HepG2 (cell line): ENCODE results near the gene COQ9. TPM values are rescaled to one million over a fixed set of nuclear protein-coding genes. Genes with fewer than 3 reads are reported as not detected.

Experiments used
- ADNP ChIP-seq: sonication (generic); formaldehyde crosslinking; IDR thresholded peaks from 2 replicates; pipeline ENCODE4 v1.4.0; 2020; ENCODE audit warnings: missing genetic modification reagents
- CEBPG ChIP-seq: IDR thresholded peaks from 2 replicates; pipeline ENCODE4 v1.6.1; 2016
- ELF3 ChIP-seq: IDR thresholded peaks from 2 replicates; pipeline ENCODE4 v1.6.1; 2016; ENCODE audit warnings: missing genetic modification reagents, missing compliant biosample characterization
- GZF1 ChIP-seq: sonication (generic); formaldehyde crosslinking; IDR thresholded peaks from 2 replicates; pipeline ENCODE4 v1.5.1; 2020; ENCODE audit warnings: mild to moderate bottlenecking, missing genetic modification reagents
- HNF4A ChIP-seq: sonication (generic); formaldehyde crosslinking; IDR thresholded peaks from 2 replicates; pipeline ENCODE4 v1.4.0; 2020; ENCODE audit warnings: missing genetic modification reagents
- HNRNPH1 ChIP-seq: fragments of 200-400 bp; formaldehyde crosslinking; optimal IDR thresholded peaks from 2 replicates; pipeline ENCODE3; 2017; ENCODE audit warnings: mild to moderate bottlenecking, low read depth, low read length
- HNRNPLL ChIP-seq: fragments of 200-400 bp; formaldehyde crosslinking; IDR thresholded peaks from 2 replicates; pipeline ENCODE4 v1.6.1; 2017; ENCODE audit warnings: mild to moderate bottlenecking, low read depth, low read length; ENCODE audit not compliant: poor library complexity, severe bottlenecking
- MAZ ChIP-seq, 2 experiments: sonication (generic) in 1 of 2; formaldehyde crosslinking in 1 of 2; IDR thresholded peaks; 2 replicates each; pipeline versions ENCODE4 v1.5.0 to v1.6.1; 2012 to 2020; ENCODE audit warnings: low read depth in 2 of 2, mild to moderate bottlenecking in 2 of 2, borderline replicate concordance in 1 of 2, improper control_type of control experiment in 1 of 2, low read length in 1 of 2, missing genetic modification reagents in 1 of 2, moderate library complexity in 1 of 2
- MLLT10 ChIP-seq: sonication (generic); formaldehyde crosslinking; IDR thresholded peaks from 2 replicates; pipeline ENCODE4 v1.4.0; 2020; ENCODE audit warnings: missing genetic modification reagents
- NRL ChIP-seq: sonication (generic); formaldehyde crosslinking; IDR thresholded peaks from 2 replicates; pipeline ENCODE4 v1.5.0; 2020; ENCODE audit warnings: missing genetic modification reagents, mild to moderate bottlenecking, moderate library complexity, borderline replicate concordance
- SMAD3 ChIP-seq: sonication (generic); formaldehyde crosslinking; IDR thresholded peaks from 2 replicates; pipeline ENCODE4 v1.4.0; 2020; ENCODE audit warnings: missing genetic modification reagents
- SP5 ChIP-seq: IDR thresholded peaks from 2 replicates; pipeline ENCODE4 v1.6.1; 2016; ENCODE audit warnings: low read depth, borderline replicate concordance
- SRSF9 ChIP-seq: fragments of 200-400 bp; formaldehyde crosslinking; IDR thresholded peaks from 2 replicates; pipeline ENCODE4 v1.6.1; 2018; ENCODE audit warnings: borderline replicate concordance, mild to moderate bottlenecking, low read depth, low read length; ENCODE audit not compliant: insufficient read depth, poor library complexity, severe bottlenecking
- ZBTB7A ChIP-seq: sonication (generic); formaldehyde crosslinking; IDR thresholded peaks from 2 replicates; pipeline ENCODE4 v1.8.0; 2022; ENCODE audit warnings: mild to moderate bottlenecking, missing genetic modification reagents
- ZFAT ChIP-seq: sonication (generic); formaldehyde crosslinking; conservative IDR thresholded peaks from 2 replicates; pipeline ENCODE4 v1.8.1; 2023; ENCODE audit warnings: missing genetic modification reagents, inconsistent platforms
- ZNF788 ChIP-seq: sonication (generic); formaldehyde crosslinking; IDR thresholded peaks from 2 replicates; pipeline ENCODE4 v1.5.0; 2020; ENCODE audit warnings: mild to moderate bottlenecking, missing genetic modification reagents, borderline replicate concordance
- ZNF790 ChIP-seq: sonication (generic); formaldehyde crosslinking; IDR thresholded peaks from 2 replicates; pipeline ENCODE4 v1.8.0; 2022; ENCODE audit warnings: missing genetic modification reagents, mild to moderate bottlenecking, borderline replicate concordance
- ZNF792 ChIP-seq: IDR thresholded peaks from 2 replicates; pipeline ENCODE4 v1.6.1; 2016
- ZNF891 ChIP-seq: sonication (generic); formaldehyde crosslinking; IDR thresholded peaks from 2 replicates; pipeline ENCODE4 v1.5.0; 2020; ENCODE audit warnings: mild to moderate bottlenecking, missing genetic modification reagents
- ZSCAN20 ChIP-seq: sonication (generic); formaldehyde crosslinking; IDR thresholded peaks from 2 replicates; pipeline ENCODE4 v1.4.0; 2020; ENCODE audit warnings: missing genetic modification reagents, mild to moderate bottlenecking, borderline replicate concordance
- polyA plus RNA-seq, 8 experiments: library from polyadenylated mRNA; depleted of rRNA in 3 of 8; stranded (reverse) in 7 of 8; unstranded in 1 of 8; fragments of >200 nt; fragmentation: Illumina TruSeq in 4 of 8; extraction: Trizol in 4 of 8; gene quantifications; 2 replicates each; pipeline versions ENCODE4 v1.2.1 to v1.2.3, GENCODE V29; 2011 to 2016; ENCODE audit warnings: low read depth in 4 of 8, missing spikeins in 1 of 8, mixed read lengths in 1 of 8; ENCODE audit not compliant: insufficient read depth in 1 of 8
- total RNA-seq, 5 experiments: library from RNA; depleted of rRNA; stranded (reverse); fragments of >200 nt; fragmentation: Illumina TruSeq; extraction: Trizol; gene quantifications; 2 replicates each; pipeline ENCODE4 v1.2.3, GENCODE V29; 2016; ENCODE audit warnings: low read depth in 1 of 5
- TF ChIP-seq, protein P1 (sequence below): sonication (generic); formaldehyde crosslinking; IDR thresholded peaks from 2 replicates; pipeline ENCODE4 v1.5.0; 2020; ENCODE audit warnings: mild to moderate bottlenecking, missing genetic modification reagents, moderate library complexity
- TF ChIP-seq, protein P2 (sequence below): sonication (generic); formaldehyde crosslinking; IDR thresholded peaks from 2 replicates; pipeline ENCODE4 v1.5.0; 2020; ENCODE audit warnings: missing genetic modification reagents, mild to moderate bottlenecking, borderline replicate concordance
- TF ChIP-seq, protein P3 (sequence below): IDR thresholded peaks from 2 replicates; pipeline ENCODE4 v1.6.1; 2016
- TF ChIP-seq, protein P4 (sequence below): sonication (generic); formaldehyde crosslinking; IDR thresholded peaks from 2 replicates; pipeline ENCODE4 v1.5.1; 2020; ENCODE audit warnings: missing genetic modification reagents, mild to moderate bottlenecking, borderline replicate concordance
- TF ChIP-seq, protein P5 (sequence below): sonication (generic); formaldehyde crosslinking; IDR thresholded peaks from 2 replicates; pipeline ENCODE4 v1.5.0; 2020; ENCODE audit warnings: missing genetic modification reagents

Gene COQ9
- total and polyA plus RNA-seq, 2 of the 13 experiments (the other 11 are each of a cell fraction or from before 2014, with no cell fraction given): 57.5 to 108 TPM

DNA sequence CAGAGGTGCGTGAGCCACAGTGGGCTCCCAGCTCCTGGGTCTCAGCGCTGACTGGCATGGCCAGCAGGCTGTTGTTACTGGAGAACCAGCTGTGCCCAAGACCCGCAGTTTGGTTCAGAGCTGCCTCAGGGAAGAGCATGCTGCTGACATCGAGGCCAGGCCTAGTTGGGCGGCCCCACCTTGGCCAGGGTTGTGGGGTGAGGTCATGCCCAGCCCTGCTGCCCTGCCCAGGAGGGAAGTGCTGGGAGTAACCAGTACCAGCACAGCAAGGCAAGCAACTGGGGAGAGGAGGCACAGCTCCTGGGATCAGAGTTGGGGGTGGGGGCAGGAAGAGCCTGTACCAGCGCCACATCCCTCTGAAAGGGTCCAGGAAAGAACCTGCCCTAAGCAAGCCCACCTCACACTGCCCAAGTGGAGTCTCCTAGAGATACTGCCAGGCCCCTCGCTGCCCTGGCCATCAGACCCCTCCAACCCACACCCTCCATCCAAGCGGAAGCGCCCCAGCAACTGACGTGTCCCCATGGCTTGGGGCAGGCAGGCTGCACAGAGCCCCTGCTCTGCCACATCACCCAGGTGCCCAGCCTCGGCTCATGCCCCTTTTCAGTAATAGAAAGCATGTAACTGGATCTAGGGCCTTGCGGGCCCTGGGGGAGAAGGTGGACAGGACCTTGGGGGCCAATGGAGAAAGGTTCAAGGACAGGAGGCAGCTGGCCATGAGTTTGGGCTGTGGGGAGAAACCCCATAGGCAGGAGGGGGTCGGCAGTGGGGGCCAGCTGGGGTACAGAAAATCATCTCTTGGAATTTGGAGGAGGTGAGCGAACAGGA is 38.0 kb downstream of the COQ9 start (continued):
- TF ChIP-seq, protein P1, sequence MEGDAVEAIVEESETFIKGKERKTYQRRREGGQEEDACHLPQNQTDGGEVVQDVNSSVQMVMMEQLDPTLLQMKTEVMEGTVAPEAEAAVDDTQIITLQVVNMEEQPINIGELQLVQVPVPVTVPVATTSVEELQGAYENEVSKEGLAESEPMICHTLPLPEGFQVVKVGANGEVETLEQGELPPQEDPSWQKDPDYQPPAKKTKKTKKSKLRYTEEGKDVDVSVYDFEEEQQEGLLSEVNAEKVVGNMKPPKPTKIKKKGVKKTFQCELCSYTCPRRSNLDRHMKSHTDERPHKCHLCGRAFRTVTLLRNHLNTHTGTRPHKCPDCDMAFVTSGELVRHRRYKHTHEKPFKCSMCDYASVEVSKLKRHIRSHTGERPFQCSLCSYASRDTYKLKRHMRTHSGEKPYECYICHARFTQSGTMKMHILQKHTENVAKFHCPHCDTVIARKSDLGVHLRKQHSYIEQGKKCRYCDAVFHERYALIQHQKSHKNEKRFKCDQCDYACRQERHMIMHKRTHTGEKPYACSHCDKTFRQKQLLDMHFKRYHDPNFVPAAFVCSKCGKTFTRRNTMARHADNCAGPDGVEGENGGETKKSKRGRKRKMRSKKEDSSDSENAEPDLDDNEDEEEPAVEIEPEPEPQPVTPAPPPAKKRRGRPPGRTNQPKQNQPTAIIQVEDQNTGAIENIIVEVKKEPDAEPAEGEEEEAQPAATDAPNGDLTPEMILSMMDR (CRISPR knock-in tag): no peak
- no peak for TF ChIP-seq HNF4A (CRISPR knock-in tag)
- 0 out of 2 replicates have a peak, but pooled peaks have one; percentile 52 for TF ChIP-seq ADNP (CRISPR knock-in tag)
- TF ChIP-seq MLLT10 (CRISPR knock-in tag): no peak
- TF ChIP-seq NRL (CRISPR knock-in tag): peak; percentile 12; the same call in 1 of the 2 replicates
- no peak for TF ChIP-seq CEBPG (CRISPR knock-in tag)
- TF ChIP-seq ZSCAN20 (CRISPR knock-in tag): no peak
- no peak for TF ChIP-seq MAZ (IDR thresholded peaks at IDR 0.05; ENCODE audit: borderline replicate concordance, low read depth, low read length)
- TF ChIP-seq MAZ (CRISPR knock-in tag; IDR thresholded peaks at IDR 0.05; ENCODE audit: low read depth): no peak
- TF ChIP-seq GZF1 (CRISPR knock-in tag): peak; percentile 86; the same call in 1 of the 2 replicates
- no peak for TF ChIP-seq ZNF788 (CRISPR knock-in tag)
- peak; percentile 13 for TF ChIP-seq HNRNPLL
- TF ChIP-seq ZNF891 (CRISPR knock-in tag): 0 out of 2 replicates have a peak, but pooled peaks have one; percentile 34
- TF ChIP-seq ELF3 (CRISPR knock-in tag): no peak
- no peak for TF ChIP-seq SRSF9
- TF ChIP-seq, protein P2, sequence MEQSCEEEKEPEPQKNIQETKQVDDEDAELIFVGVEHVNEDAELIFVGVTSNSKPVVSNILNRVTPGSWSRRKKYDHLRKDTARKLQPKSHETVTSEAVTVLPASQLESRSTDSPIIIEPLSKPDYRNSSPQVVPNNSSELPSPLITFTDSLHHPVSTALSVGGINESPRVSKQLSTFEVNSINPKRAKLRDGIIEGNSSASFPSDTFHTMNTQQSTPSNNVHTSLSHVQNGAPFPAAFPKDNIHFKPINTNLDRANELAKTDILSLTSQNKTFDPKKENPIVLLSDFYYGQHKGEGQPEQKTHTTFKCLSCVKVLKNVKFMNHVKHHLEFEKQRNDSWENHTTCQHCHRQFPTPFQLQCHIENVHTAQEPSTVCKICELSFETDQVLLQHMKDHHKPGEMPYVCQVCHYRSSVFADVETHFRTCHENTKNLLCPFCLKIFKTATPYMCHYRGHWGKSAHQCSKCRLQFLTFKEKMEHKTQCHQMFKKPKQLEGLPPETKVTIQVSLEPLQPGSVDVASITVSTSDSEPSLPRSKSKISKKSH (CRISPR knock-in tag): no peak; the same call in 1 of the 2 replicates
- TF ChIP-seq SMAD3 (CRISPR knock-in tag): no peak
- TF ChIP-seq, protein P3, sequence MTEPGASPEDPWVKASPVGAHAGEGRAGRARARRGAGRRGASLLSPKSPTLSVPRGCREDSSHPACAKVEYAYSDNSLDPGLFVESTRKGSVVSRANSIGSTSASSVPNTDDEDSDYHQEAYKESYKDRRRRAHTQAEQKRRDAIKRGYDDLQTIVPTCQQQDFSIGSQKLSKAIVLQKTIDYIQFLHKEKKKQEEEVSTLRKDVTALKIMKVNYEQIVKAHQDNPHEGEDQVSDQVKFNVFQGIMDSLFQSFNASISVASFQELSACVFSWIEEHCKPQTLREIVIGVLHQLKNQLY (CRISPR knock-in tag): no peak
- TF ChIP-seq SP5 (CRISPR knock-in tag): no peak
- no peak for TF ChIP-seq ZFAT
- TF ChIP-seq, protein P4, sequence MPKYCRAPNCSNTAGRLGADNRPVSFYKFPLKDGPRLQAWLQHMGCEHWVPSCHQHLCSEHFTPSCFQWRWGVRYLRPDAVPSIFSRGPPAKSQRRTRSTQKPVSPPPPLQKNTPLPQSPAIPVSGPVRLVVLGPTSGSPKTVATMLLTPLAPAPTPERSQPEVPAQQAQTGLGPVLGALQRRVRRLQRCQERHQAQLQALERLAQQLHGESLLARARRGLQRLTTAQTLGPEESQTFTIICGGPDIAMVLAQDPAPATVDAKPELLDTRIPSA (CRISPR knock-in tag): no peak
- TF ChIP-seq HNRNPH1: no peak
- TF ChIP-seq, protein P5, sequence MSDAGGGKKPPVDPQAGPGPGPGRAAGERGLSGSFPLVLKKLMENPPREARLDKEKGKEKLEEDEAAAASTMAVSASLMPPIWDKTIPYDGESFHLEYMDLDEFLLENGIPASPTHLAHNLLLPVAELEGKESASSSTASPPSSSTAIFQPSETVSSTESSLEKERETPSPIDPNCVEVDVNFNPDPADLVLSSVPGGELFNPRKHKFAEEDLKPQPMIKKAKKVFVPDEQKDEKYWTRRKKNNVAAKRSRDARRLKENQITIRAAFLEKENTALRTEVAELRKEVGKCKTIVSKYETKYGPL (CRISPR knock-in tag): no peak
- TF ChIP-seq ZNF792: no peak
- TF ChIP-seq ZBTB7A (CRISPR knock-in tag): 0 out of 2 replicates have a peak, but pooled peaks have one; percentile 42
- no peak for TF ChIP-seq ZNF790
